Amniotic epithelial cell (primary cell): ENCODE measurements around the gene GOLGA8B.
"Not testable (repeated sequence)": the region's sequence is repeated elsewhere in the genome, so short reads cannot be mapped to it uniquely, and the experiment has no call there.

Experiments used
- DNase-seq: peaks from one replicate; pipeline ENCODE4 v3.0.0-alpha.2; 2010; ENCODE audit warnings: low read depth

The GOLGA8B gene

GRCh38 chr15:34583399-34584329 is at the start of gene GOLGA8B:
Gene GOLGA8B (minus strand): TSS chr15:34583651. CDS start chr15:34535912, 47,739 bp downstream.
- DNase-seq: peak; percentile 55

- not testable (repeated sequence) for DNase-seq
These were observed 49.7 kb upstream of the GOLGA8B start for GRCh38 chr15:34633165-34633564.

- DNase-seq: no peak
These were observed 45.2 kb upstream of the GOLGA8B start for GRCh38 chr15:34628577-34629152.

GRCh38 chr15:34625007-34625406 is 41.6 kb upstream of the GOLGA8B start:
- DNase-seq: no peak

- peak; percentile 39 for DNase-seq
These were observed 38.2 kb upstream of the GOLGA8B start for GRCh38 chr15:34621675-34622074.

GRCh38 chr15:34620814-34621213 is 37.4 kb upstream of the GOLGA8B start:
- DNase-seq: no peak

GRCh38 chr15:34620142-34620541 is 36.7 kb upstream of the GOLGA8B start:
- DNase-seq: no peak

GRCh38 chr15:34619151-34619550 is 35.7 kb upstream of the GOLGA8B start:
- DNase-seq: no peak

- no peak for DNase-seq
These were observed 34.6 kb upstream of the GOLGA8B start for GRCh38 chr15:34618073-34618472.

- peak; percentile 56 for DNase-seq
These were observed 33.2 kb upstream of the GOLGA8B start for GRCh38 chr15:34616613-34617012.

- no peak for DNase-seq
These were observed 30.5 kb upstream of the GOLGA8B start for GRCh38 chr15:34613997-34614396.

GRCh38 chr15:34613301-34613700 is 29.9 kb upstream of the GOLGA8B start:
- no peak for DNase-seq

GRCh38 chr15:34610354-34610753 is 26.9 kb upstream of the GOLGA8B start:
- DNase-seq: no peak

- DNase-seq: no peak
These were observed 25.9 kb upstream of the GOLGA8B start for GRCh38 chr15:34609102-34610057.

GRCh38 chr15:34608517-34608916 is 25.1 kb upstream of the GOLGA8B start:
- DNase-seq: no peak

- DNase-seq: no peak
These were observed 24.4 kb upstream of the GOLGA8B start for GRCh38 chr15:34607832-34608231.

GRCh38 chr15:34606545-34606944 is 23.1 kb upstream of the GOLGA8B start:
- DNase-seq: no peak

GRCh38 chr15:34606131-34606530 is 22.7 kb upstream of the GOLGA8B start:
- DNase-seq: no peak

GRCh38 chr15:34603095-34603494 is 19.6 kb upstream of the GOLGA8B start:
- no peak for DNase-seq

GRCh38 chr15:34600923-34601322 is 17.5 kb upstream of the GOLGA8B start:
- no peak for DNase-seq

- no peak for DNase-seq
These were observed 15.5 kb upstream of the GOLGA8B start for GRCh38 chr15:34598799-34599585.
